ENCODE results near the gene LSM6. TPM values are rescaled to one million over a fixed set of nuclear protein-coding genes. Genes with fewer than 3 reads are reported as not detected.

Gene LSM6
- total RNA-seq, 1 experiment from 2014 or later, result 78.3 TPM

- no peaks in the 10 kb centered on the region for H3K9me3 ChIP-seq (ENCODE audit: control insufficient read depth, low read depth, low read length)
Measured at GRCh38 chr4:146135941-146136340, 39.6 kb upstream of the LSM6 start.

More at GRCh38 chr4:146135941-146136340, 39.6 kb upstream of the LSM6 start:
- Histone ChIP-seq H3K4ac (ENCODE audit: low read depth, low read length) (no peak overlapping the region), H4K8ac (replicated peaks; ENCODE audit: insufficient read length, low read depth, low read length) (no peak overlapping the region), H3K14ac (ENCODE audit: insufficient read depth, low read length) (no peak overlapping the region), H3K79me1 (ENCODE audit: insufficient read depth, low read depth, low read length, poor library complexity, severe bottlenecking) (no peaks in the 10 kb centered on the region), H3K4me2 (ENCODE audit: insufficient read depth, insufficient read length, low read length) (no peak overlapping the region), H4K5ac (ENCODE audit: insufficient read length, low read depth, low read length) (no peak overlapping the region), H3K23ac (ENCODE audit: insufficient read length, low read depth, low read length) (no peak overlapping the region), H3K18ac (ENCODE audit: insufficient read length, low read depth, low read length) (no peak overlapping the region), H2AK5ac (ENCODE audit: insufficient read length, low read length) (no peak overlapping the region), H3K4me1 (ENCODE audit: insufficient read depth, low read length) (no peaks in the 10 kb centered on the region), H2BK5ac (ENCODE audit: insufficient read length, low read length) (no peak overlapping the region), H4K20me1 (ENCODE audit: control insufficient read depth, insufficient read depth, insufficient read length) (no peaks in the 10 kb centered on the region), H3T11ph (ENCODE audit: low read length) (no peak overlapping the region), H3K27me3 (ENCODE audit: insufficient read depth, low read length) (no peaks in the 10 kb centered on the region), H2BK120ac (ENCODE audit: low read depth, low read length, poor library complexity, severe bottlenecking) (no peak overlapping the region), H2BK12ac (ENCODE audit: insufficient read length, low read depth, low read length) (no peak overlapping the region), H2BK20ac (ENCODE audit: low read depth, low read length, poor library complexity, severe bottlenecking) (no peak overlapping the region), H3K9ac (ENCODE audit: extremely low read depth, insufficient read length, low read length) (no peak overlapping the region), H3K56ac (ENCODE audit: insufficient read length, low read depth, low read length) (no peak overlapping the region), H3K27ac (ENCODE audit: insufficient read length, low read depth, low read length) (no peak overlapping the region), H2AFZ (ENCODE audit: low read length) (no peak overlapping the region), H3K79me2 (ENCODE audit: insufficient read depth, low read length) (no peaks in the 10 kb centered on the region), H3K23me2 (ENCODE audit: insufficient read length, low read depth, low read length, poor library complexity, severe bottlenecking) (no peaks in the 10 kb centered on the region), H4K91ac (ENCODE audit: insufficient read length, low read depth, low read length) (no peak overlapping the region), H2BK15ac (ENCODE audit: low read depth, low read length) (no peak overlapping the region)
- DNase-seq, result no peak
- H3K36me3 Mint-ChIP-seq (ENCODE audit: insufficient read depth in 1 of 3, low read depth in 3 of 3), result no peaks in the 10 kb centered on the region
- no peak for TF ChIP-seq CTCF (conservative IDR thresholded peaks at IDR 0.05)
- no CpG with 5 or more reads among the region's 2 CpGs for WGBS (ENCODE audit: extremely low coverage, insufficient read length, low lambda C conversion rate)
- H3K27ac Mint-ChIP-seq, result no peak overlapping the region
- H3K4me1 Mint-ChIP-seq, result peaks cover 8 to 13% of the 10 kb centered on the region in 2 experiments
- no peak overlapping the region for H3K4me3 Mint-ChIP-seq
- no peaks in the 10 kb centered on the region for H3K27me3 Mint-ChIP-seq (ENCODE audit: low read depth)
- H3K9me3 Mint-ChIP-seq, result no peaks in the 10 kb centered on the region
